GM18499 (cell line): ENCODE data around the gene MRPL32.
"Not testable (repeated sequence)": the region's sequence is repeated elsewhere in the genome, so short reads cannot be mapped to it uniquely, and the experiment has no call there.

Experiments
- ATAC-seq: cut with Tn5 transposase; IDR thresholded peaks from one replicate; pipeline ENCODE4 v1.9.1; 2021; ENCODE audit warnings: moderate number of reproducible peaks; ENCODE audit not compliant: insufficient read depth, unreplicated experiment

MRPL32 gene

GRCh38 chr7:42931834-42932651 lies at the start of gene MRPL32, which contains the start of gene PSMA2:
Gene MRPL32, plus strand, starts transcription at chr7:42932376. Its CDS starts 11 bp downstream, at chr7:42932387.
Gene PSMA2, minus strand, starts transcription at chr7:42932174. Its CDS starts 16 bp downstream, at chr7:42932158.
- ATAC-seq, result peak; percentile 99

DNA sequence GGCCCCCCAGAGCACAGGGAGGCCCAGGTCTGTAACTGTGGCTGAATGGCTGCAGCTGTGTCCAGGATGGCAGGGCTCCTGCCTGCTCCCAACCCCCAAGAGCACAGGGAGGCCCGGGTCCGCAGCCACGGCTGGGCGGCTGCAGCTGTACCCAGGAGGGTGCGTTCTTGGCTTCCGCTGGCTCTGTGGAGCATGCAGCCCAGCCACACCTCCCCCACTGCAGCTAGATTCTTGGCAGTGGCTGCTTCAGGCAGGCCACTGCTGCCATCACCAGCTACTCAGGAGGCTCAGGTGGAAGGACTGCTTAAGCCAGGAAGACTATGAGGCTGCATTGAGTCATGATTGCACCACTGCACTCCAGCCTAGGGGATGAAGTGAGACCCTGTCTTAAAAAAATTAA lies 48.2 kb upstream of the MRPL32 start:
- ATAC-seq, result no peak

- ATAC-seq, result not testable (repeated sequence)
Observed at GRCh38 chr7:42885183-42885582, 47.0 kb upstream of the MRPL32 start.

DNA sequence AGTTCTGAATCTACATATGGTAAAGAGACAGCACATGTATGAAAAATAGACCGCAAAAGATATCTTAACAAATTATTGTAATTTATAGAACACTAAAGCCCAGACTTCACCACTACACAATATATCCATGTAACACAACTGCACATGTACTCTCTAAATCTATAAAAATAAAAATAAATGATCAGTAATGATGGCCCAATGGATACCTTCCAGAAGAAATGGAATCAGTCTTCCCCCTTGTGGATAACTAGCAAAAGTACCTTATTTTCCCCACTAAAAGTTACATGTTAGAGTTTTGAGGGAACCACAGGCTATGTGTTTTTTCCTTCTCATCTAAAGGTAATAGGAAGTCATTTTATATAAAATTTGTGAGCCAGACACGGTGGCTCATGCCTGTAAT lies 46.0 kb upstream of the MRPL32 start:
- ATAC-seq, result no peak

DNA sequence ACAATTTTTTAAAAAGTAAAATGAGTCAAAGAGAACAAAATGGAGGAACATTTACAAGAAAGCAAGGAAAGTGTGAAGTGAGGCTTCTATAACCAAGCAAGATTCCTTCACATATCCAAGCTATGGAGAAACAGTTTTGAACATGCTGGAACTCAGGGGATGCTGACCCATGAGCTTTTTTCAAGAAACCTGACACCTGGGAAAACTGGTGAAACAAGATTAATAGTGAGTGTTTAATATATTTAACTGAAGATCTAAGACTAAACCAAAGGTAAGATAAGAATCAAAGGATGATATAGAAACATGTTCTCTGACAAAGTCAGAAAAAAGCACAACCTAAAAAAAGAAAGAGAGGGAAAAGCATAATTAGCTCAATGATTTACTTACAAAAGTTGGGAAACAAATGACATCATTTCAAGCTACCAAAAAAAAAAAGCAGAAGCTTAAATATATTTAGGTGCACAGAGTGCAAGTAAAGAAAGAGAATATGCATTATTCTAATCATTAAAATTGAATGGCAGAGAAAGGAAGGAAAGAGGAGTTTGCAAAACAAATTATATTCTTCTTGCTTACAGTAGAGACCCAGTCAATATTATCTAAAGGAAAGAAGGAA lies 45.2 kb upstream of the MRPL32 start:
- ATAC-seq, result no peak

GRCh38 chr7:42893346-42894240 lies 38.6 kb upstream of the MRPL32 start:
- no peak for ATAC-seq

DNA sequence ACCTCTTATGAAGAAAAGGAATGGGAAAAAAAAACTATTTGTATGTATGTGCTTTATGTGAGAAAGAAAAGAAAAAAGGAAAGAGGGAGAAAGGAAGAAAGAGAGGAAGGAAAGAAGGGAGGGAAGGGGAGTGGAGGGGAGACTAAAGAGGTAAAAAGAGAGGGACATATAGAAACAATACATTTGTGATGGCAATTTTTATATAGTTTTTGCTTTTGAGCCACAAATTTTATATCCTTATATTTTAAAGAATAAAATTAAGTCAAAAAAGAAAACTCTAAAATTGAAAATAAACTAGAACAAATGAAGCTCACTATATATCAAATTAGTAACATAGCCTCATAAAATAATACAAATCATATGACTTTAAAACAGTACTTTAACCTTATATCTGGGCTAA lies 31.3 kb upstream of the MRPL32 start:
- ATAC-seq, result no peak

DNA sequence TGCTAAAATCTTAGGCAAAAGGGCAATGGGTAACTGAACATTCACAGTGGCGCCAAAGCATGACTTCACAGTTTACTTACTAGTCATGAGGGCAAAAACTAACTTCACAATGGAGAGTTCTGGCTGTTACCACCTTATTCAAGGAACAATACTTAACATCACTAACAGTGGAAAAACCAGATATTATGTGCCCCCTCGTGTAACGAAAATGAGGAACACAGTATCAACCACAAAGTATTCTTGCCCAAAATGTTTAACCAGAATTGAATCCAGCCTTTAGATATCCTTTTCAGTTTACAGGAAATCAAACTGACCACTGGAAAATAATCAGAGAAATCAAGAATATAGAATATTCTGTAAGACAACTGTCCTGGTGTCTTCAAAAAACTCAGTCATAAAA lies 29.8 kb upstream of the MRPL32 start:
- ATAC-seq, result no peak

- ATAC-seq, result no peak
Observed at GRCh38 chr7:42906181-42906580, 26.0 kb upstream of the MRPL32 start.

- ATAC-seq, result no peak
Observed at GRCh38 chr7:42907316-42907715, 24.9 kb upstream of the MRPL32 start.

DNA sequence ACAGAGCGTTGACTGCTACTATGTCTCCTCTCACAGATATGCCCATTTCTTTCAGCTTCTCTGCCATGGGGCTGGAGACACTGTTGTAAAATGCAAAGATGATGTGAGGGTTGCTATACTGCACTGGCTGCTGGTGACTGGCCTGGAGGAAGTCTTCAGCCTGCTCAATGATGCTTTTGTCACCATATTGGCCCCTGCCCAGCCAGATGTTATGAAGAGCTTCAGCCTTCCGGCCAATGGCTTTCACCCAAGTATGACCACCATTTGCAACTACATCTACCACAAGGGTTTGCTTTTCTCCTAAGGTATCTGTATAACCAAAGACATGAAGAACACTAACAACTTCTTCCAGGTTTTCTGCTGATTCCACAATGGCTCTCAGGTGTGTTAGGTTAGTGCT lies 21.9 kb upstream of the MRPL32 start:
- ATAC-seq, result no peak

DNA sequence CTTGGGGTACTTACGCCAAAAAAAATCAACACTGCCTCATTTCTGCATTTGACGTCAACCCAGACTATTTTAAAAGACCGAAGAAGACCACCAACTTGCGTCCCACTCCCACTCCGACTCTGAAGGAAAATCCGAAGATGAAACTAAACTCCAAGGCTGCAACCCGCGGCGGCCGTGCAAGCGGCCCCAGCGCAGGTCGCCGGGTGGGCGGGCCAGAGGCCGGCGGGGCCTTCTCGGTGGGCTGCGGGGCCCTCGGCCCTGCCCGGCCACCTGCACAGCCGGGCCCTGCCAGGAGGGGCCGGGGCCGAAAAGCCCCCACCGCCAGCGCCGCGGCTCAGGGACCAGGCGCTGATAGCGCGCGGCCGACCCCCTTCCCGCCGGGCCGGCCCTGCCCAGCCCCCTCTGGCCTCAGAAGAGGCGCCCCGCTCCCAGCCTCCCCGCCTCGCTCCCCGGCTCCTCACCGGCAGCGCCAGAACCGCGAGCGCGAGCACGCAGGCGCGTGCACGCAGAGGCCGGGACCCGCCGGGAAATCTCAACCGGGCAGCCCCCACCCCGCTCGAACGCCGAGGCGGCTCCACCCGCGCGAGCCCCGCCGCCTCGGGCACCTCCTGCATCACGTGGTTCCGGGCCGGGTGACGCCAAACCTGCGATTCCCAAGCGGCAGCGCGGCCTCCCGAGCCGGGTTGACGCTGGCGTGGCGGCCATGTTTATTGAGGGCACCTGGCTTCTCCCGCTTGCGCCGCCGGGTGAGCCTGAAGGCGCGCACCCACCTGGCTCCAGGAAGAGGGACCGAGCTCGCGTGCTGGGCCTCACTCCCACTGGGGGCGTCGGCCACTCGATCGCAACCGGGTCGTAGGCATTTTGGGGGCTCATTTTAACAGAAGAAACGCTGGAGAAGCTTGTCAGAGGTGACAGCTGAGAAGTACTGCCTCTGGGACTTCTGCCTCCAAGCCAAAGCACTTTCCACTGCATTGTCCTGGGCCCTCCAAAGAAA lies 20.4 kb upstream of the MRPL32 start, which contains the start of gene C7orf25:
Gene C7orf25, minus strand, starts transcription at position 617 of the 994 bp plus-strand sequence. CDS start 1,170 bp downstream, outside the sequence.
- peak; percentile 72 for ATAC-seq

DNA sequence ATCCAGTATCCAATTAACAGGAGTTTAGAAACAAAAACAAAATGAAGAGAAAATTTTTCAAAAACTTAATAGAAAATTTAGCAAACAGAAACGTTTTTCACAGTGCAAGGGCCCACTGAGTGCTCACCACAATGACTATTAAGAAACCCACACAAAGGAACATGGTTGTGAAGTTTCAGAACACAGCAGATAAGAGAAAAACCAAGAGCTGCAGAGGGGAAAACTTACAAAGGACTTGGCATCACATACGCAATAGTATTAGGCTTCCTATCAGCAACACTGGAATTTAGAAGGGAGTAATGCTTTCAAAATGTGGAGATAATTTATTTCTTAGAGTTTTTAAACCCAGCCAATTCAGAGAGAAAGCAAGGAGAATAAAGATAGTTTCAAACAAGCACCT lies 18.6 kb upstream of the MRPL32 start:
- ATAC-seq, result no peak

- ATAC-seq, result no peak
Observed at GRCh38 chr7:42914009-42914408, 18.2 kb upstream of the MRPL32 start.

DNA sequence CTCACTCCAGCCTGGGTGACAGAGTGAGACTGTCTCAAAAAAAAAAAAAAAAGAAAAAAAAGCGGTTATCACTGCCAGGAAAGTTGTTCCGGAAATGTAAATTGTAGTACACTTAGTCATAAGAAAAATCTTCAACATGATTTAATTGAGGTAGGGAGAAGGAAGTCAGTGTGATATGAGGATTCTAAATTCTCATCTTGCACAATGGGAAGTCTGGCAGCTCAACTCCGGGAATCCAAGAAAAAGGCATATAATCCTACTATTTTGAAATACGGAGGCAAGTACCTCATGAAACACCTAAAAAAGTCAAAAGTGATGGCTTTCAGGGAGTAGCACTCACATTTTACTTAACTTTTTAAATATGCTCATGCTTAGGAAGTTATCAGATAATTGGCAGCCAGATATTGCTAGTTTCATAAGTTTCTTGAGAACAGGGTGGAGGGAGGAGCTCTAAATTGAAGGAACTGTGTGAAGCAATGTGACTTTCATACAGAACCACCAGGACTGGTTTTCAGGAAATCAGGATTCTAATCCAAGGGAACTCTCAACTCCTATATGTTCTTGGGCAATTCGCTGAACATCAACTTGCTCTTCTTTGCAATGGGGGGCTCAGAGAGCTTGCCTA lies 17.6 kb upstream of the MRPL32 start:
- no peak for ATAC-seq

DNA sequence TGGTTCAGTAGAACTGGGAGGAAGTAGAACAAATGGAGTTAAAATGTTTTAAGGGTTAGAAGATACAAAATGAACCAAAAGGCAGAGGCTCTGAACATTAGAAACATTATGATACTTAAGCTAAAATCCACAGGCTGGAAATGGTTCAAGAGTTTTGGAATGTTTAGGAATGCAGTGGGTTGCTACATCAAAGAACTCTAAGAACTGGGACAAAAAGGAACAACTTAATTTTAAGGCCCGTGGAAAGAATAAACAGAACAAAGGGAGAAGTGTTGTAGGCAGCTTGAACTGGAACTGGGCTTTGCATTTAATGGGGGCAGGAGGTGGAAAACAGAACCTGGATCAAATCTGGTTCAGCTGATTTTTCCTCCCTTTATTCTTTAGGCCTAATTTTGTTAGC lies 16.8 kb upstream of the MRPL32 start:
- ATAC-seq, result no peak

GRCh38 chr7:42922017-42922753 lies 10.0 kb upstream of the MRPL32 start:
- ATAC-seq, result no peak

DNA sequence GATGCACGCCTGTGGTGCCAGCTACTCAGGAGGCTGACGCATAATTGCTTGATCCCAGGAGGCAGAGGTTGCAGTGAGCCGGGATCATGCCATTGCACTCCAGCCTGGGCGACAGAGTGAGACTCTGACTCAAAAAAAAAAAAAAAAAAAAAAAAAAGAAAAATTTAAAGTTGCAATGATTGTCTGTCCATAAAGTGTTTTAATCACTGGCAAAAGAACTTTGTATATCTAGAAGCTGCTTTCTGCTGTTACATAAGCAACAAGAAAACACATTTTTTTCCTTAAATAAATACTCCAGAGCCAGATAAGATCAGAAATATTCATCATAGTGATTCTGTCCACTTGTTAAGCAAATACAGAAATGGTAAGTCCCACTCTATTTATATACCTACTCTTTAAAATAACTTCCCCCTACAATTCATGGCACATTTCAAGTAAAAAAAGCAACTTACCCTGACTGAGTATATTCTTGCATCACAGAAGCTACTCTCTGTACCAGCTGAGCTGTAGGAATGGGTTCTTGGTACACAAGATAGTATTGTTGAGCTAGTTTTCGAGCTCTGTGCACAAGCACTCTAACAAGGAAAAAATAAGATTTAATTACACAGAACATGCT lies 7.8 kb upstream of the MRPL32 start:
- ATAC-seq, result no peak
